Measurements from ENCODE around the gene NHERF1.

DNA sequence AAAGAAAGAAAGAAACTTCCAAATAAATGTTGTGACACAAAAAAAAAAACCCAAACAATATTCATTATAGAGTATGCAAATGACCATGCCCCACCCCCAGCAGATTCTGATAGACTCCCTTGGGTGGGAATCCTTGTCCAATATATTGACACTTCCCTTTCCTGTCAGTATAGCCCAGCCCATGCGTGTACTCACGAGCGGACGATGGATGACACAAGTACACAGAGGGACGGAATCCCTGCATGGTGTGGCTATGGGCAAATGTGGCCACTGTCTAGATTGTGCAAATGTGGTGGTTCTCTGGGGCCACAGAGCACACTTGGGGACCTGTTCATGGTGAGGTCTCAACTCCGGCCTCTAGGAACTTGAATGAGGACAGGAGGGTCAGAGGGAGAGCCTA is 8.3 kb upstream of the NHERF1 start:
- TF ChIP-seq POLR2A (IDR thresholded peaks at IDR 0.05) (no peak), POLR2AphosphoS5 (IDR thresholded peaks at IDR 0.05) (no peak)

All from gastroesophageal sphincter (tissue), 2 donors.